Mononuclear cell (primary cell): ENCODE data around the gene NSG1. TPM values are rescaled to one million over a fixed set of nuclear protein-coding genes. Genes with fewer than 3 reads are reported as not detected.
"Not testable (repeated sequence)": the region's sequence is repeated elsewhere in the genome, so short reads cannot be mapped to it uniquely, and the experiment has no call there.

Experiments
- H3K27me3 ChIP-seq: 2 replicates; pipeline ENCODE4 v1.6.0; 2011; ENCODE audit warnings: low read length, control low read depth; ENCODE audit not compliant: insufficient read depth
- H3K4me1 ChIP-seq: 2 replicates; pipeline ENCODE4 v1.5.1; 2011; ENCODE audit warnings: mild to moderate bottlenecking, low read length, control low read depth; ENCODE audit not compliant: insufficient read depth
- H3K4me3 ChIP-seq: 2 replicates; pipeline ENCODE4 v1.5.1; 2011; ENCODE audit warnings: mild to moderate bottlenecking, low read length, moderate library complexity
- H3K9me3 ChIP-seq: 2 replicates; pipeline ENCODE4 v1.5.1; 2011; ENCODE audit warnings: low read depth, mild to moderate bottlenecking, control low read depth, low read length
- total RNA-seq: library from RNA; depleted of rRNA; stranded (reverse); fragments of >200 nt; gene quantifications from one replicate; pipeline ENCODE4 v1.2.3, GENCODE V29; 2012

The NSG1 gene
- total RNA-seq, 1 donor = 3.7 TPM

DNA sequence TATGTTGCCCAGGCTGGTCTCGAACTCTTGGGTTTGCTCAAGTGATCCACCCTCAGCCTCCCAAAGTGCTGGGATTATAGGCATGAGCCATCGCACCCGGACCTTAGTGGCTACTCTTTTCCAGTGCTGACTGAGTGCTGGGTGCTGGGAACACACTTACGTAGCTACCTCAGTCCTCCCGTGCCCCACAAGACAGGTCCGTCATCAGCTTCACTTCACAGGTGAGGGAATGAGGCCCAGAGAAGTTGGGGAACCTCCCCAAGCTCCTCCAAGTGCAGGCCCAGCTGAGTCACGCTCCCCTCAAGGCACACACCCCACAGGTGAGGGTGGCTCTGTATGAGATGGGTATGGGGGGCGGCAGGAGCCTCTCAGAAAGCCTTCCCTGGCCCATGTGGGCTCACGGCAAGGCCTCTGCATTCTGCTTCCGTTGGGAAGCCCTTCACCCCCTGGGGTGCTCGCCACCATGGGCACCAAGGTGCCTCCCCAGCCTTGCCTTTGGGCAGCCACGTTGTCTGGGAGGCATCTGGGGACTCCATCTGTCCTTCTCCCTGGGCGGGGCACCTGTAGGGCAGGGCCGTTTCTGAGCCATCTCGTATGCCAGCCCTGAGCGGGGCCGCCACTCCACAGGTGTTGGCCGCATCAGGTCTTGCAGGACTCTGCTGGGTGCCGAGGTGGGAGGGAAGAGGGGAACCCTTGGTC lies 28.4 kb downstream of the NSG1 start:
- H3K4me1 ChIP-seq = no peaks in the 10 kb centered on the region
- no peak overlapping the region for H3K4me3 ChIP-seq
- H3K27me3 ChIP-seq = no peaks in the 10 kb centered on the region
- no peaks in the 10 kb centered on the region for H3K9me3 ChIP-seq

DNA sequence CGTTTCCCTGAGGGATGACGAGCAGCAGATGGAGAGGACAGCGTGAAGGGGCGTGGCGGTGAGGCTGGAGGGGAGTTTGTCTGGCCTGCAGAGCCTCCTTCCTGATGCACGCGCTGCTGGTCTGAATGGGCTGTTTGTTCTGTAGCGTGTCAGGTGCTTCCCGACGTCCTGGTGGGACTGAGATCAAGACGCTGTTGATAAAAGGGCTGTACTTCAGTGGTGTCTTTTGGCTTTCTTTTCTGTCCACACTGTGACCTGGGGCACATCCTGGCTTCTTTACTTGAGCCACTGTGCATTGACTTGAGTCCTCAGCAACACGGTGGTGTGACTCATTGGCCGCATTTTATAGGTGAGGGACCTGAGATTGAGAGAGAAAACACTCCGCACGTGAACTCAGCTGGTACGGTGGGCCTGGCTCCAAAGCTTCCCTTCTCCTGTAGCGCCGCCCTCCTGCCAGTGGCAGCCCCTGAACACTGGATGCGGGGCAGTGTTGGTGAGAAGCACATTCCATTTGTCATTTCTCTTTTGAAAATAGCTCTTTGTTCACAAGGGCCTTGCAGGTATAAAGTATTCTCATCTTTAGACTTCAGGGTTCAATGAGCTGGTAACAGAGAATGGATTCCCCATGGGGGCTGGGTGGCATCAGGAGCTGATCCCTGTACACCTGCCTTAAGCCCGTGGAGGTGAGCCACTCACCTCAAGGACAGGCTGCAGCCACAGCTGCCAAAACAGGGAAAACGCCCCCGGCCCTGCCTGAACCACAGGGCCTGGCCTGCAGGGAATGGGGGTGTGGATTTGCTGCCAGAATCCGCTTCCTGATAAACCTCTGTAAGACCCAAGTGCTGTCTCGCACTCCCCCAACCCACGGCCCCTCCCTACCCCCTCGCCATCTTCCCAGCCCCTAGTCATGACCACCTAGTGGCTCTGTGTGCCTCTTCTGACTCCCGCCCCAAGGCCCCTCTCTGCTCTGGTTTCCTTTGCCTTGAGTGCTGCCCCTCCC lies 29.2 kb downstream of the NSG1 start:
- H3K4me1 ChIP-seq = no peaks in the 10 kb centered on the region
- H3K9me3 ChIP-seq = no peaks in the 10 kb centered on the region
- H3K4me3 ChIP-seq = no peak overlapping the region

DNA sequence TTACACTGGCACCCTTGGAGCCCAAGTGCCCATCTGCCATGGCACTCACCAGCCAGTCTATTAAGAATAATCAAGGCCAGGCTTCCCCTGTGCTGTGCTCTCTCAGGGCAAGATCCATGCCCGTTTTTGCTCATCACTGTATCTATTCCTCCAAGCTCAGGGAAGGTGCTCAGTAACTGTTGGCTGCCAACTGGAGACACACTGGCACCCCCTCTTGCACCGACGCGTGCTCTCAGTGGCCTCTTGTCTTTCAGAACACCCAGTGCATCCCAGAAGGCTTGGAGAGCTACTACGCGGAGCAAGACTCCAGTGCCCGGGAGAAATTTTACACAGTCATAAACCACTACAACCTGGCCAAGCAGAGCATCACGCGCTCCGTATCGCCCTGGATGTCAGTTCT lies 30.1 kb downstream of the NSG1 start:
- Histone ChIP-seq H3K4me1 (no peaks in the 10 kb centered on the region), H3K9me3 (no peaks in the 10 kb centered on the region), H3K4me3 (no peak overlapping the region), H3K27me3 (no peaks in the 10 kb centered on the region)

More for the DNA sequence above, 29.2 kb downstream of the NSG1 start:
- H3K27me3 ChIP-seq = no peaks in the 10 kb centered on the region

DNA sequence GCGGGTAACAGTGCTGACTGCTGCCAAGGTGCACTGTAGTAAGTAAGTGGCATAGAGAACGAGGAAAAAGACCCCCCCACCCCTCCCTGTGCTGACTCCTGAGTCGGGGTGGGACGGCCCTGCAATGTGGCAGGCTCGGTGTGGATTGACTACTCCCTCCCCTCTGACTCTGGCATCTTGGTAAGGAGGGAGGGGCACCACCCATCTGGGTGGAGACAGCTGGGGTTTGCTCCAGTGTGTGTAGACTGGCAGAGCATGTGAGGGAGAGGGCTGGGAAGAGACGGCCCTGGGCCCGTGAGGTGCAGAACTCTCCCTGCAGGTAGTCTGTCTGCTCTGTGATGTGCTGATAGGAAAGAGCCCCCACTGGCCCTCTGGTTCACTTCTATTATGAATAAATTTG lies 31.0 kb downstream of the NSG1 start:
- Histone ChIP-seq H3K27me3 (no peaks in the 10 kb centered on the region), H3K9me3 (no peaks in the 10 kb centered on the region)

DNA sequence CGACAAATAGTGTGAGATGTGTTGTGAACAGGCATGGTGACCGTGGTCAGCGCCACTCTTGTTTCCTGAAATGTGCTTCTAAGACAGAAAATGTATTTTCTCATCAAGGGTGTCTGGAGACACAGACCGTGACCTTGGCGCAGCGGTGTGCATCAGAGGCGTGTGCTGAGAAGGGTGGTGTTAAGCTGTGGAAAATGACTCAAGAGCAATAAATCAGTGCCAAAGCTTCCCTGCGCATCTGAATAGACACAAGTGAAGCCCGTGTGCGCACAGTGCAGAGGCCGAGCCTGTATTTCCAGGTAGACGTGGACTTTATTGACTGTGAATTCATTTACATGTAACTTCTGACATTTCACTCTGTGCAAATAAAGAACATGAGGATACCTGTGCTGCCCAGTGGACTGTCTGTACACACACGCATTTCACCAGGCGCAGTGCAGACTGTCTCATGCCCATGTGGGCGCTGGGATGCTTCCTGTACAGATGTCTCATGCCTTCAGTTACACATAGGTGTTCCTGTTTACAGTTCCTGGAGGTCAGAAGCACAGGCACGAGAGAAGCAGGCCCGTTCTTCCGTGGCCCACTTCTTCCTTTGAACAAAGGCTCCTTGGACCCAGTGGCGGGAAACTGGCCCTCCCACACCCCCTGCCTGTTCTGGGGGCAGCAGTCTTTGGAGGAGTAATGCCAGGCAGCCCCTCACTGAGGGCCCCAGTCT lies 31.9 kb downstream of the NSG1 start:
- Histone ChIP-seq H3K27me3 (no peaks in the 10 kb centered on the region), H3K4me3 (no peak overlapping the region), H3K4me1 (no peaks in the 10 kb centered on the region), H3K9me3 (no peaks in the 10 kb centered on the region)

More for the DNA sequence above, 31.0 kb downstream of the NSG1 start:
- Histone ChIP-seq H3K4me3 (no peak overlapping the region), H3K4me1 (no peaks in the 10 kb centered on the region)

- no peaks in the 10 kb centered on the region for H3K27me3 ChIP-seq
- H3K4me3 ChIP-seq = no peak overlapping the region
- H3K4me1 ChIP-seq = no peaks in the 10 kb centered on the region
- H3K9me3 ChIP-seq = no peaks in the 10 kb centered on the region
Measured at GRCh38 chr4:4419896-4420295, 33.0 kb downstream of the NSG1 start.

- H3K9me3 ChIP-seq = no peaks in the 10 kb centered on the region
- H3K4me1 ChIP-seq = no peaks in the 10 kb centered on the region
- no peaks in the 10 kb centered on the region for H3K27me3 ChIP-seq
- H3K4me3 ChIP-seq = no peak overlapping the region
Measured at GRCh38 chr4:4420421-4420820, 33.5 kb downstream of the NSG1 start.

DNA sequence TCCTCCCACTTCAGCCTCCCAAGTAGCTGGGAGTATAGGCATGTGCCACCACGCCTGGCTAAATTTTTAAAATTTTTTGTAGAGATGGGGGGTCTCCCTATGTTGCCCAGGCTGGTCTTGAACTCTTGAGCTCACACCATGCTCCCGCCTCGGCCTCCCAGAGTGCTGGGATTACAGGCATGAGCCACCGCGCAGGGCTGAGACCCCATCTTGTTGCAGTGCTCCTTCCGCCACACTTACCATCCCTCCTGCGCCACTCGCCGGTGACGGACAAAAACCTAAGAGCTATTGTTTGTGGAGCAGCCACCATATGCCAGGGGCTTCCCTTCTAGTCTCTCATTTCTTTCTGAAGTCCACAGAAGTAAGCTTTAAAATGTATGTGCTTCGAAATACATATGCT lies 34.5 kb downstream of the NSG1 start:
- no peaks in the 10 kb centered on the region for H3K9me3 ChIP-seq

DNA sequence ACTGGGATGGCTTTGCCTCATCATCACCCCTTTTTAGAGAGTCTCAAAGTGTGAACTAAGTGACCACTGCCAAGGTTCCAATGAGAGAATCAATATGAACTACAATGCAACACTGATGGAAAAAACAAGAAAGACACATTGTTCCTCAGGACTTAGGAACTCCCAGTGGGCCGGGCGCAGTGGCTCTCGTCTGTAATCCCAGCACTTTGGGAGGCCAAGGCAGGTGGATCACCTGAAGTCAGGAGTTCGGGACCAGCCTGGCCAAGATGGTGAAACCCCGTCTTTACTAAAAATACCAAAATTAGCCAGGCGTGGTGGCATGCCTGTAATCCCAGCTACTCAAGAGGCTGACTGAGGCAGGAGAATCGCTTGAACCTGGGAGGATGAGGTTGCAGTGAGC lies 35.2 kb downstream of the NSG1 start:
- not testable (repeated sequence) for H3K9me3 ChIP-seq, H3K4me3 ChIP-seq, H3K4me1 ChIP-seq, H3K27me3 ChIP-seq

More for the DNA sequence above, 34.5 kb downstream of the NSG1 start:
- Histone ChIP-seq H3K27me3 (no peaks in the 10 kb centered on the region), H3K4me1 (no peaks in the 10 kb centered on the region), H3K4me3 (no peak overlapping the region)

DNA sequence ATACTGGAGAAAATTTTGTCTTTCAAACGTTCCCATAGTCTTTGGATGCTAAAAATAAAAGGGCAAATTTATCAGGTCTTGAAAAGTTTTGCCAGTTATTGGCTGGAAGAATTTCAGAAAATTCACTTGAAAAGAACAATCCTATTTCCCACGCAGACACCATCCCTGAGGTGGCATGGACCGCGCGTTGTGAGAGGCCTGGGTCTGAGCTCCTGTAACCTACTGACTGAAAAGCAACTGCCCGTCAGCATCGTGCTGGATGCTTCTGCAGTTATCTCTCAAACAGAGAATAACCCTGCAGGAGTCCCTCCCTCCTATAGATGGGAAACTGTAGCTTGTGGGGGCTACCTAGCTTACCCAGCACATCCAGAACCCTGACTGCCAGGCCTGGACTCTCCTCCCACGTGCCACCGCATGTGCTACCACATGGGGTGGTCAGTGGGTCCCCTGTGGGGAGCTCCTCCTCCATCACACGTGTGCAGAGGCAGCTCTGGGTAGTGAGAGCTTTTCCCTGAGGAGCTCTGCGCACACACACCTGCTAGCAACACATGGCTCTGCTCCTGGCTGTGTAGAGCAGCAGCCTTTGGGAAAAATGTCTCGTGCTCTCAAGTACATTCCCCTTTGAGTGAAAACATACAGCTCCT lies 36.1 kb downstream of the NSG1 start:
- H3K9me3 ChIP-seq = no peaks in the 10 kb centered on the region
- H3K4me1 ChIP-seq = no peaks in the 10 kb centered on the region
- H3K27me3 ChIP-seq = no peaks in the 10 kb centered on the region
- H3K4me3 ChIP-seq = no peak overlapping the region

DNA sequence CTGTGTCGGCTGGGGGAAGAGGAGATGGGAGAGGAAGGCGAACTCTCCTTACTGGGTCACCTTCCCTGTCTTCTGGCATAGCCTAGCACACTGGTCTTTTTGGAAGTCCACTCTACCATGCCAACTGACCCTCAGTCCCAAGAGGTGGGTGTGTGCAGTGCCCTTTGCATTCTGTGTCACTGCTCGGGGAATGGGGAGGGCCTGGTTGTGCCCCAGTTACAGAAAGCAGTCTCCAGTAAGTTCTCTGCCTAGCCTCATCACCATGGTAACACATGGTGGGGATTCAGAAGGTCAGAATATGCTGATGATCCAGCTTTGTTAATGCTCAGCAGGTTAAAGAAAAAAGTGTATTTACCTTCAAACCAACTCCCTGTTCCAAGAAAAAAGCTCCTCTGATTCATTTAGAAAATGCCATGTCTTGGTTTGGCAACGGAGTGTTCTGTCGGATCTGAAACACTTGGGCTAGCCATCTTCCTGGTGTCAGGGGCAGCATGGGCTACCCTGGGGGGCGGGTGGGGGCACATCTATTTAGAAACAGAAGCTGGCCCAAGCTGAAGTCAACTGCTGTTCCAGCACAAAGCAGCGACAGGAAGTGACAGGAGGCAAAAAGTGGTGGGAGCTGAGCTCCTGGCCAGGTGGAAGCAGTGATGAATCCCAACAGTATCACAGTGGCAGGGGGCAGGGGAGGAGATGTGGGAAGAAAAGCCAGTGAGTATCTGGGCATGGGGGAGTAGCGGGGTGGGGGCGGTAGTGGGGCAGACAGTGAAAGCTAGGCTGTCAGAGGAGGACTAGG lies 37.0 kb downstream of the NSG1 start:
- no peaks in the 10 kb centered on the region for H3K4me1 ChIP-seq
- no peak overlapping the region for H3K4me3 ChIP-seq
- H3K9me3 ChIP-seq = no peaks in the 10 kb centered on the region
- no peaks in the 10 kb centered on the region for H3K27me3 ChIP-seq

GRCh38 chr4:4424499-4425115 lies 37.7 kb downstream of the NSG1 start:
- Histone ChIP-seq H3K9me3 (no peaks in the 10 kb centered on the region), H3K27me3 (no peaks in the 10 kb centered on the region), H3K4me3 (no peak overlapping the region), H3K4me1 (no peaks in the 10 kb centered on the region)

DNA sequence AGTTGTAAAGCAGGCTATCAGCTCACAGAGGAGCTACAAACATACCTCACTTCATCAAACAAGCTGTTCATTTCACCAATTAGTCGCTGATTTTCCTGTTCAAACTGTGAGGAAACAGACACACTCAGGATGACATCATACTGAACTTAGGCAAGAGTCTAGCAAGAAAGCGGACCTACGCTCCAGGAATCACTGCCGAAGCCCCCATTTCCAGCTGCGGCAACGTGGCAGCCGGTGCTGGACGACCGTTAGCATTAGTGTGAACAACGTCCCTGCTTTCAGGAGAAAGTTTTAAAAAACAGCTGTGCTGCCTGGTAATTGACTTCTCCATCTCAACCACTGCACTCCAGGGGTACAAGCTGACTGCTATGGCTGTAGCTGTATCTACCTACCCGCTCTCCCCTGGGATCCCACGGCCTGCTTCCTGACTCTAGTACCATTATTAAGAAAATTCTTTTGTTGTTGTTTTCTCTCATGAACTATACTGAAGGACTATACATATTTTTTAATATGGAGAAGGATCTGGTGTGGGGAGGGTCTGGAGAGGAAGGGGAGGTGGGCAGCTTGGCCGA lies 38.3 kb downstream of the NSG1 start:
- Histone ChIP-seq H3K9me3 (no peaks in the 10 kb centered on the region), H3K27me3 (no peaks in the 10 kb centered on the region), H3K4me3 (no peak overlapping the region), H3K4me1 (no peaks in the 10 kb centered on the region)
